Ishikawa (cell line): ENCODE data around the gene PSPC1.

Source experiments
- CREB1 ChIP-seq: IDR thresholded peaks from 2 replicates; pipeline ENCODE4 v1.6.1; 2012; ENCODE audit warnings: low read depth
- EP300 ChIP-seq: IDR thresholded peaks from 2 replicates; pipeline ENCODE4 v1.6.1; 2012; ENCODE audit warnings: borderline replicate concordance
- FOXM1 ChIP-seq: IDR thresholded peaks from 2 replicates; pipeline ENCODE4 v1.6.1; 2012; ENCODE audit warnings: low read depth, borderline replicate concordance
- TAF1 ChIP-seq: IDR thresholded peaks from 2 replicates; pipeline ENCODE4 v1.6.1; 2012; ENCODE audit warnings: low read depth, mild to moderate bottlenecking
- YY1 ChIP-seq: IDR thresholded peaks from 2 replicates; pipeline ENCODE4 v1.6.1; 2012; ENCODE audit warnings: low read depth
- ZBTB7A ChIP-seq: IDR thresholded peaks from 2 replicates; pipeline ENCODE4 v1.6.1; 2012; ENCODE audit warnings: low read depth
- TF ChIP-seq, protein P1 (sequence below): IDR thresholded peaks from 2 replicates; pipeline ENCODE4 v1.6.1; 2012
- TF ChIP-seq, protein P2 (sequence below): IDR thresholded peaks from 2 replicates; pipeline ENCODE4 v1.6.1; 2012; ENCODE audit warnings: low read depth, mild to moderate bottlenecking

DNA sequence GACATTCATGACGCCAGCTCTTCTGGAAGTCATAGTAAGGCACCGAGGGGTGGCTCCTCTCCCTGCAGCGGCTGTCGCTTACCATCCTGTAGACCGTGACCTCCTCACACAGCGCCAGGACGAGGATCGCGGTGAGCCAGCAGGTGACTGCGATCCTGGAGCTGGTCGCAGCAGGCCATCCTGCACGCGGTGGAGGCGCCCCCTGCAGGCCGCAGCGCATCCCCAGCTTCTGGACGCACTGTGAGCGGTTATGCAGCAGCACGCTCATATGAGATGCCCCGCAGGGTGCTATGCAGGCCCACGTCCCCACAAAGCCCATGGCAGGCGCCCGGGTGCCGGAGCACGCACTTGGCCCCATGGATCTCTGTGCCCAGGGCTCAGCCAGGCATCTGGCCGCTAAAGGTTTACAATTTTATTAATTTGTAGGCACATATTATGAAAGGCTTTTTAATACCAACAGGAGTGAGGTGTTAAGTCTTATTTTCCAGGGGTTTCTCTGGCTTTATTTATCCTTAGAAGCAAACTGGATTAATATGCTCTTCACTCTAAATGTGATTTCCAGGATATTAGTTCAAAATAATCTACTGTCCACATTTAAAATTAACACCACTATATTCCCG is 35.6 kb upstream of the PSPC1 start:
- TF ChIP-seq FOXM1 (no peak), EP300 (no peak), TAF1 (no peak), YY1 (0 out of 2 replicates have a peak, but pooled peaks have one; percentile 29), ZBTB7A (no peak), CREB1 (no peak)
- TF ChIP-seq, protein P1, sequence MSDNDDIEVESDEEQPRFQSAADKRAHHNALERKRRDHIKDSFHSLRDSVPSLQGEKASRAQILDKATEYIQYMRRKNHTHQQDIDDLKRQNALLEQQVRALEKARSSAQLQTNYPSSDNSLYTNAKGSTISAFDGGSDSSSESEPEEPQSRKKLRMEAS, result peak; percentile 68; the same call in 1 of the 2 replicates
- TF ChIP-seq, protein P2, sequence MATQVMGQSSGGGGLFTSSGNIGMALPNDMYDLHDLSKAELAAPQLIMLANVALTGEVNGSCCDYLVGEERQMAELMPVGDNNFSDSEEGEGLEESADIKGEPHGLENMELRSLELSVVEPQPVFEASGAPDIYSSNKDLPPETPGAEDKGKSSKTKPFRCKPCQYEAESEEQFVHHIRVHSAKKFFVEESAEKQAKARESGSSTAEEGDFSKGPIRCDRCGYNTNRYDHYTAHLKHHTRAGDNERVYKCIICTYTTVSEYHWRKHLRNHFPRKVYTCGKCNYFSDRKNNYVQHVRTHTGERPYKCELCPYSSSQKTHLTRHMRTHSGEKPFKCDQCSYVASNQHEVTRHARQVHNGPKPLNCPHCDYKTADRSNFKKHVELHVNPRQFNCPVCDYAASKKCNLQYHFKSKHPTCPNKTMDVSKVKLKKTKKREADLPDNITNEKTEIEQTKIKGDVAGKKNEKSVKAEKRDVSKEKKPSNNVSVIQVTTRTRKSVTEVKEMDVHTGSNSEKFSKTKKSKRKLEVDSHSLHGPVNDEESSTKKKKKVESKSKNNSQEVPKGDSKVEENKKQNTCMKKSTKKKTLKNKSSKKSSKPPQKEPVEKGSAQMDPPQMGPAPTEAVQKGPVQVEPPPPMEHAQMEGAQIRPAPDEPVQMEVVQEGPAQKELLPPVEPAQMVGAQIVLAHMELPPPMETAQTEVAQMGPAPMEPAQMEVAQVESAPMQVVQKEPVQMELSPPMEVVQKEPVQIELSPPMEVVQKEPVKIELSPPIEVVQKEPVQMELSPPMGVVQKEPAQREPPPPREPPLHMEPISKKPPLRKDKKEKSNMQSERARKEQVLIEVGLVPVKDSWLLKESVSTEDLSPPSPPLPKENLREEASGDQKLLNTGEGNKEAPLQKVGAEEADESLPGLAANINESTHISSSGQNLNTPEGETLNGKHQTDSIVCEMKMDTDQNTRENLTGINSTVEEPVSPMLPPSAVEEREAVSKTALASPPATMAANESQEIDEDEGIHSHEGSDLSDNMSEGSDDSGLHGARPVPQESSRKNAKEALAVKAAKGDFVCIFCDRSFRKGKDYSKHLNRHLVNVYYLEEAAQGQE, result no peak
